H9 (cell line): ENCODE data around the gene PC. TPM values are rescaled to one million over a fixed set of nuclear protein-coding genes. Genes with fewer than 3 reads are reported as not detected.

Source experiments
- DNase-seq: peaks from one replicate; pipeline ENCODE4 v3.0.0-alpha.2; 2017
- H2AFZ ChIP-seq: one replicate; pipeline ENCODE4 v1.6.1; 2013; ENCODE audit warnings: mild to moderate bottlenecking, low read length, control low read depth, moderate library complexity
- H2AK5ac ChIP-seq: 2 replicates; pipeline ENCODE4 v1.6.1; 2013; ENCODE audit warnings: low read length, control low read depth, mixed read lengths; ENCODE audit not compliant: insufficient read length
- H2BK120ac ChIP-seq: one replicate; pipeline ENCODE4 v1.6.1; 2013; ENCODE audit warnings: low read depth, mild to moderate bottlenecking, low read length, control low read depth, inconsistent platforms; ENCODE audit not compliant: poor library complexity, severe bottlenecking
- H2BK12ac ChIP-seq: 2 replicates; pipeline ENCODE4 v1.6.1; 2013; ENCODE audit warnings: low read length, control low read depth, mixed read lengths, low read depth; ENCODE audit not compliant: insufficient read length
- H2BK15ac ChIP-seq: 2 replicates; pipeline ENCODE4 v1.6.1; 2013; ENCODE audit warnings: low read depth, low read length, control low read depth
- H2BK20ac ChIP-seq: one replicate; pipeline ENCODE4 v1.6.1; 2013; ENCODE audit warnings: low read depth, mild to moderate bottlenecking, low read length, control low read depth, inconsistent platforms; ENCODE audit not compliant: poor library complexity, severe bottlenecking
- H2BK5ac ChIP-seq: 2 replicates; pipeline ENCODE4 v1.6.1; 2013; ENCODE audit warnings: low read length, control low read depth, mixed read lengths; ENCODE audit not compliant: insufficient read length
- H3K14ac ChIP-seq: 2 replicates; pipeline ENCODE4 v1.6.1; 2013; ENCODE audit warnings: low read length, control low read depth; ENCODE audit not compliant: insufficient read depth
- H3K18ac ChIP-seq: 2 replicates; pipeline ENCODE4 v1.6.1; 2013; ENCODE audit warnings: low read depth, mild to moderate bottlenecking, mixed read lengths, low read length, control low read depth; ENCODE audit not compliant: insufficient read length
- H3K23ac ChIP-seq: 2 replicates; pipeline ENCODE4 v1.6.1; 2013; ENCODE audit warnings: low read length, control low read depth, mixed read lengths, low read depth; ENCODE audit not compliant: insufficient read length
- H3K23me2 ChIP-seq: 2 replicates; pipeline ENCODE4 v1.6.1; 2013; ENCODE audit warnings: low read depth, mild to moderate bottlenecking, mixed read lengths, low read length, control low read depth; ENCODE audit not compliant: insufficient read length, poor library complexity, severe bottlenecking
- H3K27ac ChIP-seq: 2 replicates; pipeline ENCODE4 v1.5.1; 2013; ENCODE audit warnings: low read length, control low read depth, mixed read lengths, low read depth; ENCODE audit not compliant: insufficient read length
- H3K27me3 ChIP-seq: 2 replicates; pipeline ENCODE4 v1.6.1; 2013; ENCODE audit warnings: low read length, control low read depth, inconsistent platforms; ENCODE audit not compliant: insufficient read depth
- H3K4ac ChIP-seq: 2 replicates; pipeline ENCODE4 v1.6.1; 2013; ENCODE audit warnings: low read depth, mild to moderate bottlenecking, control low read depth, inconsistent platforms, low read length, moderate library complexity
- H3K4me1 ChIP-seq: 2 replicates; pipeline ENCODE4 v1.6.1; 2013; ENCODE audit warnings: low read length, control low read depth, inconsistent platforms; ENCODE audit not compliant: insufficient read depth
- H3K4me2 ChIP-seq: 2 replicates; pipeline ENCODE4 v1.6.1; 2013; ENCODE audit warnings: low read length, control low read depth, mixed read lengths; ENCODE audit not compliant: insufficient read length, insufficient read depth
- H3K56ac ChIP-seq: 2 replicates; pipeline ENCODE4 v1.6.1; 2013; ENCODE audit warnings: low read depth, mild to moderate bottlenecking, mixed read lengths, low read length, control low read depth; ENCODE audit not compliant: insufficient read length
- H3K79me1 ChIP-seq: 2 replicates; pipeline ENCODE4 v1.6.1; 2013; ENCODE audit warnings: low read depth, mild to moderate bottlenecking, moderate library complexity, low read length, control low read depth, inconsistent platforms; ENCODE audit not compliant: insufficient read depth, poor library complexity, severe bottlenecking
- H3K79me2 ChIP-seq: 2 replicates; pipeline ENCODE4 v1.6.1; 2013; ENCODE audit warnings: low read length, control low read depth, inconsistent platforms; ENCODE audit not compliant: insufficient read depth
- H3K9ac ChIP-seq: 2 replicates; pipeline ENCODE4 v1.6.1; 2013; ENCODE audit warnings: low read length, control low read depth, mixed read lengths; ENCODE audit not compliant: insufficient read length; ENCODE audit errors: extremely low read depth
- H3K9me3 ChIP-seq: one replicate; pipeline ENCODE4 v1.6.1; 2013; ENCODE audit warnings: low read depth, low read length, inconsistent platforms; ENCODE audit not compliant: control insufficient read depth
- H3T11ph ChIP-seq: one replicate; pipeline ENCODE4 v1.6.1; 2013; ENCODE audit warnings: mild to moderate bottlenecking, low read length, control low read depth, inconsistent platforms
- H4K20me1 ChIP-seq: one replicate; pipeline ENCODE4 v1.6.1; 2013; ENCODE audit not compliant: control insufficient read depth, insufficient read length, insufficient read depth
- H4K5ac ChIP-seq: 2 replicates; pipeline ENCODE4 v1.6.1; 2013; ENCODE audit warnings: low read depth, mild to moderate bottlenecking, mixed read lengths, low read length, control low read depth; ENCODE audit not compliant: insufficient read length
- H4K8ac ChIP-seq: replicated peaks from 2 replicates; pipeline ENCODE4 v1.6.1; 2013; ENCODE audit warnings: low read length, control low read depth, mixed read lengths, low read depth; ENCODE audit not compliant: insufficient read length
- H4K91ac ChIP-seq: 2 replicates; pipeline ENCODE4 v1.6.1; 2013; ENCODE audit warnings: low read depth, mild to moderate bottlenecking, moderate library complexity, mixed read lengths, low read length, control low read depth; ENCODE audit not compliant: insufficient read length
- H3K27ac Mint-ChIP-seq, 3 experiments: 2 replicates in 2 of 3; 3 replicates in 1 of 3; pipeline ENCODE4 v1.8.0; 2020 to 2021; ENCODE audit warnings: mixed read lengths in 3 of 3, mild to moderate bottlenecking in 1 of 3, moderate library complexity in 1 of 3
- H3K27me3 Mint-ChIP-seq: 2 replicates; pipeline ENCODE4 v1.8.0; 2021; ENCODE audit warnings: low read depth, mild to moderate bottlenecking, moderate library complexity, mixed read lengths
- H3K36me3 Mint-ChIP-seq, 3 experiments: 2 replicates in 2 of 3; 3 replicates in 1 of 3; pipeline ENCODE4 v1.8.0; 2020 to 2021; ENCODE audit warnings: low read depth in 3 of 3, mixed read lengths in 3 of 3; ENCODE audit not compliant: insufficient read depth in 1 of 3
- H3K4me1 Mint-ChIP-seq, 2 experiments: 2 replicates each; pipeline ENCODE4 v1.8.0; 2020; ENCODE audit warnings: mixed read lengths in 2 of 2
- H3K4me3 Mint-ChIP-seq, 2 experiments: 2 replicates in 1 of 2; 3 replicates in 1 of 2; pipeline ENCODE4 v1.8.0; 2020 to 2021; ENCODE audit warnings: mild to moderate bottlenecking in 2 of 2, mixed read lengths in 2 of 2, moderate library complexity in 1 of 2
- H3K9me3 Mint-ChIP-seq, 2 experiments: 2 replicates in 1 of 2; 3 replicates in 1 of 2; pipeline ENCODE4 v1.8.0; 2020; ENCODE audit warnings: mild to moderate bottlenecking in 2 of 2, mixed read lengths in 2 of 2, moderate library complexity in 1 of 2
- WGBS: extraction: QIAGEN DNeasy Blood & Tissue Kit; methylation state at CpG from one replicate; pipeline ENCODE4 v1.1.7; 2013; ENCODE audit warnings: missing lambda C conversion rate, low lambda C conversion rate, mixed read lengths; ENCODE audit not compliant: insufficient read length; ENCODE audit errors: extremely low coverage; 5-methylcytosine and 5-hydroxymethylcytosine counted together
- total RNA-seq: library from RNA; stranded (reverse); gene quantifications from 2 replicates; pipeline ENCODE4 v1.2.1, GENCODE V29; 2021
- TF ChIP-seq, protein P1 (sequence below): fragments of 200-600 bp; sonication (generic); conservative IDR thresholded peaks from 3 replicates; pipeline ENCODE4 v1.8.0; 2021; ENCODE audit warnings: antibody characterized with exemption, mild to moderate bottlenecking

Gene PC
- total RNA-seq, 1 experiment from 2014 or later: 32.6 TPM

DNA sequence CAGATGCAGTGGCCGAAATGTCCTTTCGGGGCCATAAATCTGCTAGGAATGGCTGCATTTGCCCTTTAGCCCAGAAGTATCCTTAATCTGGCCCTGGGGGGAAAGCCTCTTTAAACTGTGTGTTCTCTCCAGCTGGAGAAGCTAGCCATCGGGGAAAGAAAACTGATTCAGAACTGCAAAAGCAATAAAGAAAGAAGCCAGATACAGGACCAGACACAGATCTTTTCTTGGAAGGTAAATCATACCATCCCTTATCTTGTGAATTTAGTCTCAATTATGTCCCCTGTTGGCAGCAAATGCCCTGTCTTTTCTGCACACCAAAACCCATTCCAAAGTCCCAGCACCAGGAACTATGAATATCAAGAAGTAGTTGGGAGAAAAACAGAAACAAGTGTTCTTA is 25.6 kb downstream of the PC start:
- Mint-ChIP-seq H3K9me3 (no peaks in the 10 kb centered on the region), H3K36me3 (no peaks in the 10 kb centered on the region; a peak in 2 of 7 replicates), H3K27me3 (no peaks in the 10 kb centered on the region), H3K27ac (no peak overlapping the region), H3K4me3 (no peak overlapping the region), H3K4me1 (peaks cover 21 to 25% of the 10 kb centered on the region in 2 experiments)
- DNase-seq: no peak
- Histone ChIP-seq H3K23ac (no peak overlapping the region), H4K91ac (no peak overlapping the region), H2BK20ac (no peak overlapping the region), H2BK15ac (no peak overlapping the region), H3K56ac (no peak overlapping the region), H3K79me1 (no peaks in the 10 kb centered on the region), H4K20me1 (no peaks in the 10 kb centered on the region), H3K9me3 (no peaks in the 10 kb centered on the region), H2BK120ac (no peak overlapping the region), H2AK5ac (no peak overlapping the region), H4K8ac (no peak overlapping the region), H3K14ac (no peak overlapping the region), H3K27ac (no peak overlapping the region), H3K4me1 (no peaks in the 10 kb centered on the region), H3K18ac (no peak overlapping the region), H3K9ac (no peak overlapping the region), H3K27me3 (no peaks in the 10 kb centered on the region), H3T11ph (no peak overlapping the region), H2AFZ (no peak overlapping the region), H3K79me2 (no peaks in the 10 kb centered on the region), H3K4ac (no peak overlapping the region), H2BK12ac (no peak overlapping the region), H3K23me2 (no peaks in the 10 kb centered on the region), H3K4me2 (no peak overlapping the region), H4K5ac (no peak overlapping the region), H2BK5ac (no peak overlapping the region)
- WGBS: no CpG with 5 or more reads among the region's 3 CpGs
- TF ChIP-seq, protein P1, sequence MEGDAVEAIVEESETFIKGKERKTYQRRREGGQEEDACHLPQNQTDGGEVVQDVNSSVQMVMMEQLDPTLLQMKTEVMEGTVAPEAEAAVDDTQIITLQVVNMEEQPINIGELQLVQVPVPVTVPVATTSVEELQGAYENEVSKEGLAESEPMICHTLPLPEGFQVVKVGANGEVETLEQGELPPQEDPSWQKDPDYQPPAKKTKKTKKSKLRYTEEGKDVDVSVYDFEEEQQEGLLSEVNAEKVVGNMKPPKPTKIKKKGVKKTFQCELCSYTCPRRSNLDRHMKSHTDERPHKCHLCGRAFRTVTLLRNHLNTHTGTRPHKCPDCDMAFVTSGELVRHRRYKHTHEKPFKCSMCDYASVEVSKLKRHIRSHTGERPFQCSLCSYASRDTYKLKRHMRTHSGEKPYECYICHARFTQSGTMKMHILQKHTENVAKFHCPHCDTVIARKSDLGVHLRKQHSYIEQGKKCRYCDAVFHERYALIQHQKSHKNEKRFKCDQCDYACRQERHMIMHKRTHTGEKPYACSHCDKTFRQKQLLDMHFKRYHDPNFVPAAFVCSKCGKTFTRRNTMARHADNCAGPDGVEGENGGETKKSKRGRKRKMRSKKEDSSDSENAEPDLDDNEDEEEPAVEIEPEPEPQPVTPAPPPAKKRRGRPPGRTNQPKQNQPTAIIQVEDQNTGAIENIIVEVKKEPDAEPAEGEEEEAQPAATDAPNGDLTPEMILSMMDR: no peak
